Activated CD4-positive, alpha-beta T cell treated with anti-CD3 and anti-CD28 coated beads, Interleukin-2, amount 50 U/mL, for 1 hour (primary cell): ENCODE measurements around the gene WBP2.
"Not testable (repeated sequence)": the region's sequence is repeated elsewhere in the genome, so short reads cannot be mapped to it uniquely, and the experiment has no call there.

Source experiments
- DNase-seq: peaks from one replicate; pipeline ENCODE4 v3.0.0-alpha.2; 2020

Gene WBP2

GRCh38 chr17:75888484-75888883 lies 33.3 kb upstream of the WBP2 start:
- no peak for DNase-seq

DNA sequence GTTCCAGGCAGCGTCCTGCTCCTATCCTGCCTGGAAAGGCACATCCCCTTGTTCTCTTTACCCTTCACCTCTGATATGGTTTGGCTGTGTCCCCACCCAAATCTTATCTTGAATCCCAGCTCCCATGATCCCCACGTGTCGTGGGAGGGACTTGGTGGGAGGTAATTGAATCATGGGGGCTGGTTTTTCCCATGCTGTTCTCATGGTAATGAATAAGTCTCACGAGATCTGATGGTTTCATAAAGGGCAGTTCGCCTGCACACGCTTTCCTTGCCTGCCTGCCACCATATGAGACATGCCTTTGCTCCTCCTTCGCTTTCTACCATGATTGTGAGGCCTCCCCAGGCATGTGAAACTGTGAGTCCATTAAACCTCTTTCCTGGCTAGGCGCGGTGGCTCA lies 30.7 kb upstream of the WBP2 start:
- DNase-seq, result not testable (repeated sequence)

DNA sequence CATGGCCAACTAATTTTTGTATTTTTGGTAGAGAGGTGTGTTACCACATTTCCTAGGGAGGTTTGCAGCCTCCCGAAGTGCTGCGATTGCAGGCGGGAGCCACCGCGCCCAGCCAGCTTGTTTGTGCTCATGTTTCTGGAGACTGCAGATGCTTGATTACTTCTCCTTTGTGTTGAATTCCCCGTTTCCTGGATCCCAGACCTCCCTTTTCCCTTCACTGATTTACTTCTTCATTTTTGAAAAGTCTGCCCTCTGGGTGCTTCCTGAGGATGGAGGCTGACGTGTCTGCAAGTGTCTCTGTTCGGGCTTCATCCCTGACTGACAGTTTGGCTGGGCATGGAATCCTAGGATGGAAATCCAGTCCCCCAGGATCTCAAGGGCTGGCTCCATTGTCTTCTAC lies 30.3 kb upstream of the WBP2 start:
- no peak for DNase-seq

DNA sequence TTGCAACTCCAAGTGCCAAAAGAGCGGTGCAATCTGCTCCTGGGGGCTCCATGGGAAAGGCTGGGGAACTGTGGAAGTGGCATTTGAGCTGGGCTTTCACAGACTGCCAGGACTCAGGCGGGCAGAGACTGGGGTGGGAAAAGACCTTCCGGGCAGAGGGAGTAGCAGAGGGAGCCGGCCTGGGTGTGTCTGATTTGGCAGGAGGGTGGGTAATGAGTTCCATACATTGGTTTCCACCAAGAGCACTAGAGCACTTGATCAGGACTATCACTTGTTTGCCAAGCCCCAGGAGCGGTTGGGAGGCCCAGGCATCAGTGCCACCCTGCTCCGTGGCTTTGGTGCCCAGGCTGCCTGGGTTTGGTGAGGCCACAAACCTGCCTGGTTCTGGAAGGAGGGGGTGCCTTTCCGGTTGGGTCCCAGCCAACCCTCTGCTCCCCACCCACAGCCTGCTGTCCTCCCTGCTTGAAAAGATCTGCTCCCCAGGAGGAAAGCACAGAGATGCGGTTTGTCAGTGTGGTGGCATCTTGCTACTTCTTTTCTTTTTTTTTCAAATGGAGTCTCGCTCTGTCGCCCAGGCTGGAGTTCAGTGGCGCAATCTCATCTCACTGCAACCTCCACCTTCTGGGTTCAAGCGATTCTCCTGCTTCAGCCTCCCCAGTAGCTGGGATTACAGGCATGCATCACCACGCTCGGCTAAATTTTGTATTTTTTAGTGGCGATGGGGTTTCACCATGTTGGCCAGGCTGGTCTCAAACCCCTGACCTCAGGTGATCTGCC lies 26.7 kb upstream of the WBP2 start:
- no peak for DNase-seq

DNA sequence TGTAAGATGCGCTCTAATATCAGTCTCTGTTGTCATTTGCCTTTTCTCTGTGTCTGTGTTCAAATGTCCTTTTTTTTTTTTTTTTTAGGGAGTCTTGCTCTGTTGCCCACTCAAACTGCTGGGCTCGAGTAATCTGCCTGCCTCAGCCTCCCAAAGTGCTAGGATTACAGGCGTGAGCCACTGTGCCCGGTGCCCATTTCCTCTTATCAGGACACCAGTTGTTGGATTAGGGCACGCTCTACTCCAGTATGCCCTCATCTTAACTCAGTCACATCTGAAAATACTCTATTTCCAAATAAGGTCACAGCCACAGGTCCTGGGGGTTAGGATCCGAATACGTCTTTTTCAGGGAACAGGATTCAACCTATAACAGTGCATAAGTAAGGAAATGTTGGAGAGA lies 25.1 kb upstream of the WBP2 start:
- DNase-seq, result no peak

- DNase-seq, result no peak
Measured at GRCh38 chr17:75878174-75878998, 23.3 kb upstream of the WBP2 start, which contains the start of gene TRIM47. Gene TRIM47, minus strand, starts transcription at chr17:75878581. Its CDS starts 33 bp downstream, at chr17:75878548.

- DNase-seq, result peak; percentile 71
Measured at GRCh38 chr17:75877752-75878173, 22.6 kb upstream of the WBP2 start.

DNA sequence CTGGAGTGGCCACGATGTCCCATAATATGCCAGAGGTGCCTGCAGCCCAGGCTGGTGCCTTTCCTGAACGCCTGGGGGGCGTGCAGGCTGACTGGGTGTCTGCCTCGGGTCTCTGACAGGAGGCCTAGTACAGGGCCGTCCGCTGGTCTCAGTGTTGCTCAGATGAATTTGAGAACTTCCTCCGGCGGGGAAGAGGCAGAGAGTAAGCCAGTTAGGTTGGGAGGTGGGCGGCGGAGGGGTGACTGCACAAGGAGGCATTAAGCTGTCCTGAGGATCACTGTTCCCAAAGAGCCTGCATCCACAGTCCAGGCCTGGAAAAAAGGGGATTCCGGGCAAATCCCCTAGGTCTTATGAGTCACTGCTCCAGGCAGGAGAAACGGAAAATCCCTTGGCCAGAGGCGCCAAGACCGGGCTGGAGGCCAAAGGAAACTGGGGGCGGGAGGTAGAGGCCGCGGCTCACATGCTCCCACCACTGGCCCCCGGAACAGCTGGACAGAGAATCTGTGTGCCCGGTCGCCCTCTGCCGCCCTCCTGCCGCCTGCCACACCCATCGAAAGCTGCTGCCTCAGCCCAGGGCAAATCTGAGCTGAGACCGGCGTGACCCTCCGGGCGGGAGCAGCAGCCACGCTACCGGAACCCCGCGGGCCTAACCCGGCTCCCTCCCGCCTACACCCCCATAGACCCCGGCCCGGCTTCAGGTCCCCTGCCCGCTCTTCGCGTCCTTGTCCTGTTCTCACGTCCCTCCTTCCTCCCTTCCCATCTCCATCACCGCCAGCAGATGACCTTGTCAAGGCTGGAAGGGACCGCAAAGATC lies 22.0 kb upstream of the WBP2 start:
- no peak for DNase-seq

GRCh38 chr17:75876190-75876937 lies 21.2 kb upstream of the WBP2 start:
- DNase-seq, result peak; percentile 74

DNA sequence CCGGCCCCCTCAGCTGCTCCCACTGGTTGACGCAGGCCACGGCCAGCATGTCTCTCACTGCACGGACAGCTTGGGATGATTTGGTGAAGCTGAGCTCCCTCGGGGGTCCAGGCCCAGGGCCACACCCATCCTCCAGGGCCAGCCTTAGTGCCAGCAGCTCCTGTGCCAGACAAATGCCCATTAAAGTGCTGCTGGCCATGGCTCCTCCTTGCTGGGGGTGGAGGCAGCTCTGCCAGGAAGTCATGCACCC lies 20.7 kb upstream of the WBP2 start:
- DNase-seq, result no peak

GRCh38 chr17:75875182-75875939 lies 20.2 kb upstream of the WBP2 start:
- DNase-seq, result no peak

DNA sequence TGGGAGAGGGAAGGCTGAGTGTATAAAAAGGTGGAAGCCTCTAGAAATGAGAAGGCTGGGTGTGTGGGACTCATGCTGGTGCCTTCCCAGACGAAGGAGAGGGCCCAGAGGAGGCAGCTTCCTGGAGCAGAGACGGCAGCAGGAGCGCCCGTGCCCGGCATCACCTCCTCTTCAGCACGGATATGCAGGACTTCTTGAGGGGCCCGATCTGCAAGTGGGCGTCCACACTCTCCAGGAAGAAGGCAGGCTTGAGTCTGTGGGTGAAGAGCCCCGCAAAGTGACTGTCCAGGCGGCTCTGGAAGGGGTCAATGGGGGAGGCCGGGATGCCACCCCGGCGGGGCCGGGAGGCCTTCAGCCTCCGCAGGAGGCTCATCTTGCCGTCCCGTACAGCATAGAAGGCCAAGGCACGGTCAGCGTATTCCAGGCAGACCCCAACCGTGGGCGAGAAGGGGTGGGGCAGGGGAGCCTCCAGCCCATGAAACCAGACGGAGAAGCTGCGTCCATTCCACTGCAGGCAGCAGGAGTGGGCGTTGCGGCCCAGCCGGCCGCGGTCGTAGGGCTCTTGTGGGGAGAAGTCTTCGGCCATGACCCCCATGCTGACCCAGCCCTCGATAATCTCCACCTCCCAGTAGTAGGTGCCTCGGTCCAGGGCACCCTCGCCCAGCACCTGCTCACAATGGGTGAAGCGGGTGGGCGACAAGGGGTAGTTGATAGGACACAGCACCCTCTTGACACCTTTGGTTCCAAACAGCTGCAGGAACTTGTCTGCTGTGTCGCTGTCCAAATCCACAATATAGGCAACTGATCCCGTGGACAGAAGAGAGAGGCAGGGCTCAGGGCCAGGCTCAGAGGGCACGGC lies 19.4 kb upstream of the WBP2 start:
- no peak for DNase-seq

GRCh38 chr17:75873587-75874322 lies 18.6 kb upstream of the WBP2 start:
- DNase-seq, result no peak

DNA sequence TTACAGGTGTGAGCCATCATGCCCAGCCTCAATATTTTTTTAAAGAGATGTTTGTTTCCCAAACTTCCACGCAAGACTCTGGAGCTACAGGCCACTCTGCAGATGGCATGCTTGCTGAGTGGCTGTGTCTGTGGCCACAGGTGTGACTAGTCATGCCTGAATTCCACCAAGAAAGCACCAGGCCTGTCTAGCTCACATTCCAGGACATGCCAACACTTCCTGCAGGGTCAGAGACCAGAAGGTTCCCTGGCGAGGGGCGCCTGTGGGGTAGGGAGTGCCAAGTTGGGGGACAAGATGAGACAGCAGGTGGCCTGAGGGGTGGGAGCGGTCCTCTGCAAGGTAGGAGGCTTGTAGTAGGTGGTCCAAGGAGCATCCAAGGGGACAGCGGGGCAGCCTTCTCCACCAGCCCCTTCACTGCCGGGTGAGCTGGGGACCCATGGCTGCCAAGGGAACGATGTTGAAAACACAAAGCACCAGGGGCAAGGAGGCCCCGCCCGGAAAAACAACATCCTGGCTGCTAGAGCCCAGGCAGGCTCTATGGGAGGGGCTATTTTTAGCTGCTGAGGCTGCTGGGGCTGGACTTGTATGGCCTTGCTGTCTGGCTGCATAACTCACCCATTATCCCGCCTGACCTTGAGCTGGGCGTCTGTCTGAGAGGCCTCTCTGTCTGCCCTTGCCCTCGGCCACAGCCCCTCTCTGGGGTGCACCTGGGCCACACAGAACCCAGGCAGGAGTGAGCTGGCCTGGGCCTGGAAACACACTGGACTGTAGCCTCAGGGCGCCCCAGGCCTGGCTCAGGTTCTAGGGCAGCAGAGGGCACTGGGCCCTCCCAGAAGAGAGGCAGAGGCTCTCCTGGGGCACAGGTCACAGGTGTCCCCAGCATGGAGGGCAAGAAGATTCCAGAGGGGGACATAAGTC lies 17.6 kb upstream of the WBP2 start:
- DNase-seq, result peak; percentile 71

GRCh38 chr17:75870228-75870627 lies 15.1 kb upstream of the WBP2 start:
- not testable (repeated sequence) for DNase-seq

GRCh38 chr17:75869282-75870141 lies 14.4 kb upstream of the WBP2 start:
- no peak for DNase-seq

- not testable (repeated sequence) for DNase-seq
Measured at GRCh38 chr17:75868730-75869281, 13.7 kb upstream of the WBP2 start.
